ENCODE results near the gene CEP162.
A peak's percentile ranks its signal among the peaks of the same experiment; 100 is the strongest.
"Not testable (repeated sequence)": the region's sequence is repeated elsewhere in the genome, so short reads cannot be mapped to it uniquely, and the experiment has no call there.

CEP162 gene

GRCh38 chr6:84258268-84258667, 30.8 kb upstream of the CEP162 start:
- no peaks in the 10 kb centered on the region for H3K4me1 ChIP-seq
- no peak overlapping the region for H3K4me3 ChIP-seq (ENCODE audit: low read depth, low read length)
- H3K27me3 ChIP-seq, result peaks cover 25% of the 10 kb centered on the region
- DNase-seq, result no peak
- H3K36me3 ChIP-seq, result no peaks in the 10 kb centered on the region
- H3K9me3 ChIP-seq, result no peaks in the 10 kb centered on the region
- TF ChIP-seq, protein P1, sequence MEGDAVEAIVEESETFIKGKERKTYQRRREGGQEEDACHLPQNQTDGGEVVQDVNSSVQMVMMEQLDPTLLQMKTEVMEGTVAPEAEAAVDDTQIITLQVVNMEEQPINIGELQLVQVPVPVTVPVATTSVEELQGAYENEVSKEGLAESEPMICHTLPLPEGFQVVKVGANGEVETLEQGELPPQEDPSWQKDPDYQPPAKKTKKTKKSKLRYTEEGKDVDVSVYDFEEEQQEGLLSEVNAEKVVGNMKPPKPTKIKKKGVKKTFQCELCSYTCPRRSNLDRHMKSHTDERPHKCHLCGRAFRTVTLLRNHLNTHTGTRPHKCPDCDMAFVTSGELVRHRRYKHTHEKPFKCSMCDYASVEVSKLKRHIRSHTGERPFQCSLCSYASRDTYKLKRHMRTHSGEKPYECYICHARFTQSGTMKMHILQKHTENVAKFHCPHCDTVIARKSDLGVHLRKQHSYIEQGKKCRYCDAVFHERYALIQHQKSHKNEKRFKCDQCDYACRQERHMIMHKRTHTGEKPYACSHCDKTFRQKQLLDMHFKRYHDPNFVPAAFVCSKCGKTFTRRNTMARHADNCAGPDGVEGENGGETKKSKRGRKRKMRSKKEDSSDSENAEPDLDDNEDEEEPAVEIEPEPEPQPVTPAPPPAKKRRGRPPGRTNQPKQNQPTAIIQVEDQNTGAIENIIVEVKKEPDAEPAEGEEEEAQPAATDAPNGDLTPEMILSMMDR (IDR thresholded peaks at IDR 0.05; ENCODE audit: low read depth, low read length), result no peak

DNA sequence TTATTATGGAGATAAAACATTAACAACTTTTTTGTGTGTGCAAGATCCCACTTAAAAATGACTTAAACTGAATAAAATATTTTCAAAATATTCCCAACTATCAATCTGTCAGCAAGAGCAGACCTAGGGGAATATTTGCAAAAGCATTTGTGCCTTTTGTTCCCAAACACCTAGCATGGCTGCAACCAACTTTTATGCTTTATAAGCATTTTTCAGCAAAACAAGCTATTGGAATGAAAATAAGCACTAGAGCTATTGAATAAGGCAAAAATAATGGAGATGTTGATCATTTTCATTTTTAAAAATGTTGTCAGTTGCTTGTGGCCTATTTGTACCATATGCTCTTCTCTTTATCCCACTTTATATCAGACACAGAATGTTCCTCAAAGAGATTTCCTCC, 28.2 kb upstream of the CEP162 start:
- TF ChIP-seq, protein P1 (IDR thresholded peaks at IDR 0.05; ENCODE audit: low read depth, low read length), result no peak
- DNase-seq, result no peak
- no peaks in the 10 kb centered on the region for H3K4me1 ChIP-seq
- H3K27me3 ChIP-seq, result peaks cover 10% of the 10 kb centered on the region
- H3K9me3 ChIP-seq, result no peaks in the 10 kb centered on the region
- H3K36me3 ChIP-seq, result no peaks in the 10 kb centered on the region
- no peak overlapping the region for H3K4me3 ChIP-seq (ENCODE audit: low read depth, low read length)

- TF ChIP-seq, protein P1 (IDR thresholded peaks at IDR 0.05; ENCODE audit: low read depth, low read length), result no peak
- Histone ChIP-seq H3K27me3 (peaks cover 3% of the 10 kb centered on the region; the same call in 1 of the 2 replicates), H3K36me3 (no peaks in the 10 kb centered on the region), H3K4me3 (ENCODE audit: low read depth, low read length) (no peak overlapping the region), H3K4me1 (peaks cover 3% of the 10 kb centered on the region), H3K9me3 (no peaks in the 10 kb centered on the region)
- DNase-seq, result no peak
Observed at GRCh38 chr6:84253380-84253779, 25.9 kb upstream of the CEP162 start.

- Histone ChIP-seq H3K9me3 (no peaks in the 10 kb centered on the region), H3K27me3 (peaks cover 3% of the 10 kb centered on the region; the same call in 1 of the 2 replicates), H3K4me3 (ENCODE audit: low read depth, low read length) (no peak overlapping the region), H3K36me3 (no peaks in the 10 kb centered on the region), H3K4me1 (peaks cover 3% of the 10 kb centered on the region)
- no peak for DNase-seq
- TF ChIP-seq, protein P1 (IDR thresholded peaks at IDR 0.05; ENCODE audit: low read depth, low read length), result no peak
Observed at GRCh38 chr6:84251891-84252539, 24.6 kb upstream of the CEP162 start.

GRCh38 chr6:84249724-84250123, 22.3 kb upstream of the CEP162 start:
- Histone ChIP-seq H3K9me3 (no peaks in the 10 kb centered on the region), H3K4me1 (peaks cover 3% of the 10 kb centered on the region), H3K36me3 (no peaks in the 10 kb centered on the region), H3K4me3 (ENCODE audit: low read depth, low read length) (no peak overlapping the region), H3K27me3 (no peaks in the 10 kb centered on the region)
- TF ChIP-seq, protein P1 (IDR thresholded peaks at IDR 0.05; ENCODE audit: low read depth, low read length), result no peak
- DNase-seq, result peak; percentile 50

GRCh38 chr6:84244416-84245081, 17.1 kb upstream of the CEP162 start:
- H3K9me3 ChIP-seq; H3K27me3 ChIP-seq; H3K4me1 ChIP-seq; H3K36me3 ChIP-seq; DNase-seq; H3K4me3 ChIP-seq (ENCODE audit: low read depth, low read length): not testable (repeated sequence)

Data from BE2C (cell line).